HepG2 (cell line): ENCODE data around the gene PIM1. TPM values are rescaled to one million over a fixed set of nuclear protein-coding genes. Genes with fewer than 3 reads are reported as not detected.

Source experiments
- CENPX ChIP-seq: sonication (generic); formaldehyde crosslinking; IDR thresholded peaks from 2 replicates; pipeline ENCODE4 v1.9.0; 2021; ENCODE audit warnings: mild to moderate bottlenecking, missing genetic modification reagents, moderate library complexity
- FOXM1 ChIP-seq: sonication (generic); formaldehyde crosslinking; IDR thresholded peaks from 2 replicates; pipeline ENCODE4 v1.5.0; 2020; ENCODE audit warnings: missing genetic modification reagents
- GZF1 ChIP-seq: sonication (generic); formaldehyde crosslinking; IDR thresholded peaks from 2 replicates; pipeline ENCODE4 v1.5.1; 2020; ENCODE audit warnings: mild to moderate bottlenecking, missing genetic modification reagents
- HINFP ChIP-seq: sonication (generic); formaldehyde crosslinking; IDR thresholded peaks from 2 replicates; pipeline ENCODE4 v1.4.0; 2020; ENCODE audit warnings: low read depth, mild to moderate bottlenecking, missing genetic modification reagents
- KLF12 ChIP-seq: sonication (generic); formaldehyde crosslinking; IDR thresholded peaks from 2 replicates; pipeline ENCODE4 v1.4.0; 2020; ENCODE audit warnings: missing genetic modification reagents, borderline replicate concordance
- MEF2D ChIP-seq: sonication (generic); formaldehyde crosslinking; IDR thresholded peaks from 2 replicates; pipeline ENCODE4 v1.5.1; 2020; ENCODE audit warnings: mild to moderate bottlenecking, missing genetic modification reagents
- PHF8 ChIP-seq: sonication (generic); formaldehyde crosslinking; IDR thresholded peaks from 2 replicates; pipeline ENCODE4 v1.5.0; 2020; ENCODE audit warnings: missing genetic modification reagents
- TFE3 ChIP-seq: IDR thresholded peaks from 2 replicates; pipeline ENCODE4 v1.6.1; 2016
- TGIF2 ChIP-seq: IDR thresholded peaks from 2 replicates; pipeline ENCODE4 v1.6.1; 2016; ENCODE audit warnings: control low read depth, missing compliant biosample characterization
- ZNF121 ChIP-seq: sonication (generic); formaldehyde crosslinking; IDR thresholded peaks from 2 replicates; pipeline ENCODE4 v1.5.0; 2020; ENCODE audit warnings: mild to moderate bottlenecking, missing genetic modification reagents
- ZNF24 ChIP-seq: fragments of 450-650 bp; IDR thresholded peaks from 2 replicates; pipeline ENCODE4 v1.6.1; 2017; ENCODE audit warnings: antibody characterized with exemption, mild to moderate bottlenecking
- ZNF34 ChIP-seq: sonication (generic); formaldehyde crosslinking; IDR thresholded peaks from 2 replicates; pipeline ENCODE4 v1.4.0; 2020; ENCODE audit warnings: mild to moderate bottlenecking, missing genetic modification reagents, borderline replicate concordance
- ZNF446 ChIP-seq: sonication (generic); formaldehyde crosslinking; IDR thresholded peaks from 2 replicates; pipeline ENCODE4 v1.5.0; 2020; ENCODE audit warnings: mild to moderate bottlenecking, missing genetic modification reagents
- ZNF460 ChIP-seq: sonication (generic); formaldehyde crosslinking; IDR thresholded peaks from 2 replicates; pipeline ENCODE4 v1.5.1; 2020; ENCODE audit warnings: missing genetic modification reagents, mild to moderate bottlenecking, borderline replicate concordance
- ZNF562 ChIP-seq: sonication (generic); formaldehyde crosslinking; IDR thresholded peaks from 2 replicates; pipeline ENCODE4 v1.8.0; 2022; ENCODE audit warnings: missing genetic modification reagents, borderline replicate concordance
- ZNF678 ChIP-seq: sonication (generic); formaldehyde crosslinking; IDR thresholded peaks from 2 replicates; pipeline ENCODE4 v1.4.0; 2020; ENCODE audit warnings: mild to moderate bottlenecking, missing genetic modification reagents
- ZNF891 ChIP-seq: sonication (generic); formaldehyde crosslinking; IDR thresholded peaks from 2 replicates; pipeline ENCODE4 v1.5.0; 2020; ENCODE audit warnings: mild to moderate bottlenecking, missing genetic modification reagents
- ZSCAN25 ChIP-seq: sonication (generic); formaldehyde crosslinking; IDR thresholded peaks from 2 replicates; pipeline ENCODE4 v1.8.0; 2022; ENCODE audit warnings: mild to moderate bottlenecking, missing genetic modification reagents
- ZSCAN30 ChIP-seq: sonication (generic); formaldehyde crosslinking; IDR thresholded peaks from 2 replicates; pipeline ENCODE4 v1.5.0; 2020; ENCODE audit warnings: mild to moderate bottlenecking, missing genetic modification reagents
- polyA plus RNA-seq, 8 experiments: library from polyadenylated mRNA; depleted of rRNA in 3 of 8; stranded (reverse) in 7 of 8; unstranded in 1 of 8; fragments of >200 nt; fragmentation: Illumina TruSeq in 4 of 8; extraction: Trizol in 4 of 8; gene quantifications; 2 replicates each; pipeline versions ENCODE4 v1.2.1 to v1.2.3, GENCODE V29; 2011 to 2016; ENCODE audit warnings: low read depth in 4 of 8, missing spikeins in 1 of 8, mixed read lengths in 1 of 8; ENCODE audit not compliant: insufficient read depth in 1 of 8
- total RNA-seq, 5 experiments: library from RNA; depleted of rRNA; stranded (reverse); fragments of >200 nt; fragmentation: Illumina TruSeq; extraction: Trizol; gene quantifications; 2 replicates each; pipeline ENCODE4 v1.2.3, GENCODE V29; 2016; ENCODE audit warnings: low read depth in 1 of 5
- TF ChIP-seq, protein P1 (sequence below): sonication (generic); formaldehyde crosslinking; IDR thresholded peaks from 2 replicates; pipeline ENCODE4 v1.8.1; 2023; ENCODE audit warnings: mild to moderate bottlenecking, inconsistent platforms, moderate library complexity, missing genetic modification reagents, borderline replicate concordance
- TF ChIP-seq, protein P2 (sequence below): fragments of 450-650 bp; IDR thresholded peaks from 2 replicates; pipeline ENCODE4 v1.6.1; 2017
- TF ChIP-seq, protein P3 (sequence below): sonication (generic); formaldehyde crosslinking; IDR thresholded peaks from 2 replicates; pipeline ENCODE4 v1.4.0; 2020; ENCODE audit warnings: missing genetic modification reagents

PIM1 gene
- total and polyA plus RNA-seq, 2 of the 13 experiments (the other 11 are each of a cell fraction or from before 2014, with no cell fraction given) = 29.4 to 117 TPM

GRCh38 chr6:37135835-37136694, 33.9 kb upstream of the PIM1 start (continued):
- peak; percentile 68; the same call in 1 of the 2 replicates for TF ChIP-seq TFE3 (CRISPR knock-in tag)
- TF ChIP-seq ZSCAN25 (CRISPR knock-in tag) = peak; percentile 41; the same call in 1 of the 2 replicates
- peak; percentile 67; the same call in 1 of the 2 replicates for TF ChIP-seq HINFP (CRISPR knock-in tag)
- no peak for TF ChIP-seq MEF2D (CRISPR knock-in tag)
- no peak for TF ChIP-seq ZNF562 (CRISPR knock-in tag)
- no peak for TF ChIP-seq ZNF460 (CRISPR knock-in tag)
- TF ChIP-seq FOXM1 (CRISPR knock-in tag) = no peak
- TF ChIP-seq ZNF446 = no peak
- no peak for TF ChIP-seq GZF1
- TF ChIP-seq ZNF121 = no peak
- TF ChIP-seq ZNF891 (CRISPR knock-in tag) = no peak
- TF ChIP-seq, protein P1, sequence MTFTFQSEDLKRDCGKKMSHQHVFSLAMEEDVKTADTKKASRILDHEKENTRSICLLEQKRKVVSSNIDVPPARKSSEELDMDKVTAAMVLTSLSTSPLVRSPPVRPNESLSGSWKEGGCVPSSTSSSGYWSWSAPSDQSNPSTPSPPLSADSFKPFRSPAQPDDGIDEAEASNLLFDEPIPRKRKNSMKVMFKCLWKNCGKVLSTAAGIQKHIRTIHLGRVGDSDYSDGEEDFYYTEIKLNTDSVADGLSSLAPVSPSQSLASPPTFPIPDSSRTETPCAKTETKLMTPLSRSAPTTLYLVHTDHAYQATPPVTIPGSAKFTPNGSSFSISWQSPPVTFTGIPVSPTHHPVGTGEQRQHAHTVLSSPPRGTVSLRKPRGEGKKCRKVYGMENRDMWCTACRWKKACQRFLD (CRISPR knock-in tag) = 0 out of 2 replicates have a peak, but pooled peaks have one; percentile 43
- TF ChIP-seq, protein P2, sequence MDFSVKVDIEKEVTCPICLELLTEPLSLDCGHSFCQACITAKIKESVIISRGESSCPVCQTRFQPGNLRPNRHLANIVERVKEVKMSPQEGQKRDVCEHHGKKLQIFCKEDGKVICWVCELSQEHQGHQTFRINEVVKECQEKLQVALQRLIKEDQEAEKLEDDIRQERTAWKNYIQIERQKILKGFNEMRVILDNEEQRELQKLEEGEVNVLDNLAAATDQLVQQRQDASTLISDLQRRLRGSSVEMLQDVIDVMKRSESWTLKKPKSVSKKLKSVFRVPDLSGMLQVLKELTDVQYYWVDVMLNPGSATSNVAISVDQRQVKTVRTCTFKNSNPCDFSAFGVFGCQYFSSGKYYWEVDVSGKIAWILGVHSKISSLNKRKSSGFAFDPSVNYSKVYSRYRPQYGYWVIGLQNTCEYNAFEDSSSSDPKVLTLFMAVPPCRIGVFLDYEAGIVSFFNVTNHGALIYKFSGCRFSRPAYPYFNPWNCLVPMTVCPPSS = no peak
- no peak for TF ChIP-seq PHF8 (CRISPR knock-in tag)
- peak; percentile 38; the same call in 1 of the 2 replicates for TF ChIP-seq KLF12 (CRISPR knock-in tag)
- TF ChIP-seq TGIF2 = peak; percentile 91
- TF ChIP-seq CENPX = no peak
- no peak for TF ChIP-seq ZSCAN30 (CRISPR knock-in tag)
- TF ChIP-seq, protein P3, sequence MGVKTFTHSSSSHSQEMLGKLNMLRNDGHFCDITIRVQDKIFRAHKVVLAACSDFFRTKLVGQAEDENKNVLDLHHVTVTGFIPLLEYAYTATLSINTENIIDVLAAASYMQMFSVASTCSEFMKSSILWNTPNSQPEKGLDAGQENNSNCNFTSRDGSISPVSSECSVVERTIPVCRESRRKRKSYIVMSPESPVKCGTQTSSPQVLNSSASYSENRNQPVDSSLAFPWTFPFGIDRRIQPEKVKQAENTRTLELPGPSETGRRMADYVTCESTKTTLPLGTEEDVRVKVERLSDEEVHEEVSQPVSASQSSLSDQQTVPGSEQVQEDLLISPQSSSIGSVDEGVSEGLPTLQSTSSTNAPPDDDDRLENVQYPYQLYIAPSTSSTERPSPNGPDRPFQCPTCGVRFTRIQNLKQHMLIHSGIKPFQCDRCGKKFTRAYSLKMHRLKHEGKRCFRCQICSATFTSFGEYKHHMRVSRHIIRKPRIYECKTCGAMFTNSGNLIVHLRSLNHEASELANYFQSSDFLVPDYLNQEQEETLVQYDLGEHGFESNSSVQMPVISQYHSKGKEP (CRISPR knock-in tag) = no peak
- no peak for TF ChIP-seq ZNF34 (CRISPR knock-in tag)
- no peak for TF ChIP-seq ZNF678
- no peak for TF ChIP-seq ZNF24
